ENCODE results near the gene CFAP61. TPM values are rescaled to one million over a fixed set of nuclear protein-coding genes. Genes with fewer than 3 reads are reported as not detected.

CFAP61 gene
- total RNA-seq, 3 donors from 2014 or later: 0.33 to 2.4 (median 0.59) TPM

- Histone ChIP-seq H3K9me3 (peaks cover 0 to 8% of the 10 kb centered on the region in 2 donors), H3K27me3 (no peaks in the 10 kb centered on the region), H3K4me1 (no peaks in the 10 kb centered on the region), H3K4me3 (no peak overlapping the region), H3K27ac (no peak overlapping the region), H3K36me3 (no peaks in the 10 kb centered on the region)
- TF ChIP-seq POLR2AphosphoS5 (IDR thresholded peaks at IDR 0.05): no peak
- DNase-seq (ENCODE audit: low spot score in 2 of 2): no peak
- intact Hi-C loops (cut with DNase I; ENCODE audit: low total_unique reads): no loop called here
Observed at GRCh38 chr20:20275636-20276035, 223.3 kb downstream of the CFAP61 start.

- Histone ChIP-seq H3K4me3 (peak overlapping the region in 1 of 3 donors; percentile 22), H3K27ac (no peak overlapping the region), H3K27me3 (no peaks in the 10 kb centered on the region), H3K9me3 (peaks cover 0 to 10% of the 10 kb centered on the region in 2 donors), H3K4me1 (no peaks in the 10 kb centered on the region), H3K36me3 (no peaks in the 10 kb centered on the region)
- intact Hi-C loops (cut with DNase I; ENCODE audit: low total_unique reads): no loop called here
- DNase-seq (ENCODE audit: low spot score in 2 of 2): no peak
- TF ChIP-seq, protein P1, sequence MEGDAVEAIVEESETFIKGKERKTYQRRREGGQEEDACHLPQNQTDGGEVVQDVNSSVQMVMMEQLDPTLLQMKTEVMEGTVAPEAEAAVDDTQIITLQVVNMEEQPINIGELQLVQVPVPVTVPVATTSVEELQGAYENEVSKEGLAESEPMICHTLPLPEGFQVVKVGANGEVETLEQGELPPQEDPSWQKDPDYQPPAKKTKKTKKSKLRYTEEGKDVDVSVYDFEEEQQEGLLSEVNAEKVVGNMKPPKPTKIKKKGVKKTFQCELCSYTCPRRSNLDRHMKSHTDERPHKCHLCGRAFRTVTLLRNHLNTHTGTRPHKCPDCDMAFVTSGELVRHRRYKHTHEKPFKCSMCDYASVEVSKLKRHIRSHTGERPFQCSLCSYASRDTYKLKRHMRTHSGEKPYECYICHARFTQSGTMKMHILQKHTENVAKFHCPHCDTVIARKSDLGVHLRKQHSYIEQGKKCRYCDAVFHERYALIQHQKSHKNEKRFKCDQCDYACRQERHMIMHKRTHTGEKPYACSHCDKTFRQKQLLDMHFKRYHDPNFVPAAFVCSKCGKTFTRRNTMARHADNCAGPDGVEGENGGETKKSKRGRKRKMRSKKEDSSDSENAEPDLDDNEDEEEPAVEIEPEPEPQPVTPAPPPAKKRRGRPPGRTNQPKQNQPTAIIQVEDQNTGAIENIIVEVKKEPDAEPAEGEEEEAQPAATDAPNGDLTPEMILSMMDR (IDR thresholded peaks at IDR 0.05): no peak
- TF ChIP-seq POLR2AphosphoS5 (IDR thresholded peaks at IDR 0.05): no peak
- TF ChIP-seq POLR2A (IDR thresholded peaks at IDR 0.05): no peak
Observed at GRCh38 chr20:20276811-20277530, 224.6 kb downstream of the CFAP61 start.

- H3K4me3 ChIP-seq: no peak overlapping the region
- DNase-seq (ENCODE audit: low spot score in 2 of 2): no peak
- intact Hi-C loops (cut with DNase I; ENCODE audit: low total_unique reads): no loop called here
- no peaks in the 10 kb centered on the region for H3K4me1 ChIP-seq
- no peak for TF ChIP-seq POLR2A (IDR thresholded peaks at IDR 0.05)
- no peak for TF ChIP-seq POLR2AphosphoS5 (IDR thresholded peaks at IDR 0.05)
- H3K36me3 ChIP-seq: no peaks in the 10 kb centered on the region
- no peak overlapping the region for H3K27ac ChIP-seq
- no peaks in the 10 kb centered on the region for H3K27me3 ChIP-seq
- H3K9me3 ChIP-seq: peaks cover 0 to 10% of the 10 kb centered on the region in 2 donors
Observed at GRCh38 chr20:20277894-20278335, 225.6 kb downstream of the CFAP61 start.

DNA sequence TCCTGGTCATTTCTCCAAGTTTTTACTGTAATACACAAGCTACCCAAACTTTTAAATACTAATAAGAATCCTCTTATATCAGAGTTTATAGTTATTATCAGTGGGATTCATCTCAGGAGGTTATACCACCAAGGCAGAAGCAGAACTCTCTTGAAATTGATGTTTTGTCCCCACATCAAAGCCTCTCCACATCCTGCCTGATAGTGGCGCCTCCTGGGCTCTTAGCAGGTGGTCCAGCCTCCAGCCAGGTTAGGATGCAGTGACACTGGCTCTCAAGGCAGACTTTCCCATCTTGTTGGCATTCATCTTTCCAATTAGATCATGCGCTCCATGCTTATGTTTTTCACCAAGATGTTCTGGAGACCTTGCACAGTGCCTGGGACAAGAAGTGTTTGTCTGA is 233.7 kb downstream of the CFAP61 start:
- Histone ChIP-seq H3K27me3 (peaks cover 0 to 8% of the 10 kb centered on the region in 2 donors), H3K27ac (no peak overlapping the region), H3K36me3 (no peaks in the 10 kb centered on the region), H3K4me1 (no peaks in the 10 kb centered on the region), H3K4me3 (no peak overlapping the region), H3K9me3 (no peaks in the 10 kb centered on the region)
- intact Hi-C loops (cut with DNase I; ENCODE audit: low total_unique reads): no loop called here
- TF ChIP-seq POLR2A (IDR thresholded peaks at IDR 0.05) (no peak), POLR2AphosphoS5 (IDR thresholded peaks at IDR 0.05) (no peak)
- TF ChIP-seq, protein P1 (IDR thresholded peaks at IDR 0.05): no peak
- DNase-seq (ENCODE audit: low spot score in 2 of 2): no peak

DNA sequence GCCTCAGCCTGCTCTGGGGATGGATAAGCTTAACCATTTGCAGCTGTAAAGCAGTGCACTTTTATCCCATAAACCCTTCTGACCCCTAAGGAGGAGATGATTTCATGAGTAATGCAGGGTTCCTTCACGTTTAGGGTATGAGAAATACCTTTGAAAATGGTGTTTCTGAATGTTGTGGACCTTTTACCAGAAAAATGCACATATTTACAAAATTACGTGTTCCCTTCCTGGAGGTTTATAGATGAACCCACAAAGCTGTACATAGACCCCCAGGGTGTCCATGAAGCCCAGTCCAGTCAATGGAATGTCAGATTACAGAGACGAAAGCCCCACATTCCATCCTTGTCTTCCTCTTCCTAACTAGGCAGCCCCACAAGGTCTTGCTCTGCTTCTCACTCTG is 237.0 kb downstream of the CFAP61 start:
- Histone ChIP-seq H3K27ac (no peak overlapping the region), H3K9me3 (no peaks in the 10 kb centered on the region), H3K4me1 (no peaks in the 10 kb centered on the region), H3K27me3 (peaks cover 0 to 5% of the 10 kb centered on the region in 2 donors), H3K4me3 (no peak overlapping the region), H3K36me3 (no peaks in the 10 kb centered on the region)
- TF ChIP-seq POLR2AphosphoS5 (IDR thresholded peaks at IDR 0.05) (no peak), POLR2A (IDR thresholded peaks at IDR 0.05) (no peak)
- TF ChIP-seq, protein P1 (IDR thresholded peaks at IDR 0.05): no peak
- intact Hi-C loops (cut with DNase I; ENCODE audit: low total_unique reads): no loop called here
- DNase-seq (ENCODE audit: low spot score in 2 of 2): no peak

DNA sequence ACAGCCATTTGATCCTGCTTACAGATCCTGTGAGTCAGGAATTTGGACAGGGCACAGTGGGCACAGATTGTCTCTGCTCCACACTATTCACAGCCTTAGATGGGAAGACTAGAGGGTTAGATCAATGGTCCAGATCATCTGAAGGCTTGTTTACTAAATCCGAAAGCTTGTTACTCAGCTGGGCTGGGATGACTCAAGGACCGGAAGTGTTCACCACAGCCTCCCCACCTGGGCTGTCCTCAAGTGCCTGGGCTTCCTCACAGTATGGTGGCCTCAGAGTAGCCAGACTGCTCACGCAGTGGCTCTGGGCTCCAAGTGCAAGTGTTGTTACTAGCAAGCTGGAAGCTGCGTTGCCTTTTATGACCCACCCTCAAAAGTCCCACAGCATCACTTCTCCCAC is 240.1 kb downstream of the CFAP61 start:
- H3K4me1 ChIP-seq: no peaks in the 10 kb centered on the region
- no peaks in the 10 kb centered on the region for H3K36me3 ChIP-seq
- TF ChIP-seq POLR2A (IDR thresholded peaks at IDR 0.05) (no peak), POLR2AphosphoS5 (IDR thresholded peaks at IDR 0.05) (no peak)
- TF ChIP-seq, protein P1 (IDR thresholded peaks at IDR 0.05): no peak
- no peak overlapping the region for H3K27ac ChIP-seq
- no peak overlapping the region for H3K4me3 ChIP-seq
- H3K9me3 ChIP-seq: no peaks in the 10 kb centered on the region
- H3K27me3 ChIP-seq: no peaks in the 10 kb centered on the region
- no peak for DNase-seq (ENCODE audit: low spot score in 2 of 2)
- intact Hi-C loops (cut with DNase I; ENCODE audit: low total_unique reads): no loop called here

Measured in breast epithelium (tissue), 4 donors.